HG03135 (cell line): ENCODE data around the gene COX19.

Experiments used
- ATAC-seq: cut with Tn5 transposase; IDR thresholded peaks from one replicate; pipeline ENCODE4 v1.9.1; 2021; ENCODE audit warnings: mild to moderate bottlenecking, moderate library complexity; ENCODE audit not compliant: unreplicated experiment

COX19 gene

GRCh38 chr7:992709-993607, 17.6 kb upstream of the COX19 start:
- ATAC-seq, result peak; percentile 77

DNA sequence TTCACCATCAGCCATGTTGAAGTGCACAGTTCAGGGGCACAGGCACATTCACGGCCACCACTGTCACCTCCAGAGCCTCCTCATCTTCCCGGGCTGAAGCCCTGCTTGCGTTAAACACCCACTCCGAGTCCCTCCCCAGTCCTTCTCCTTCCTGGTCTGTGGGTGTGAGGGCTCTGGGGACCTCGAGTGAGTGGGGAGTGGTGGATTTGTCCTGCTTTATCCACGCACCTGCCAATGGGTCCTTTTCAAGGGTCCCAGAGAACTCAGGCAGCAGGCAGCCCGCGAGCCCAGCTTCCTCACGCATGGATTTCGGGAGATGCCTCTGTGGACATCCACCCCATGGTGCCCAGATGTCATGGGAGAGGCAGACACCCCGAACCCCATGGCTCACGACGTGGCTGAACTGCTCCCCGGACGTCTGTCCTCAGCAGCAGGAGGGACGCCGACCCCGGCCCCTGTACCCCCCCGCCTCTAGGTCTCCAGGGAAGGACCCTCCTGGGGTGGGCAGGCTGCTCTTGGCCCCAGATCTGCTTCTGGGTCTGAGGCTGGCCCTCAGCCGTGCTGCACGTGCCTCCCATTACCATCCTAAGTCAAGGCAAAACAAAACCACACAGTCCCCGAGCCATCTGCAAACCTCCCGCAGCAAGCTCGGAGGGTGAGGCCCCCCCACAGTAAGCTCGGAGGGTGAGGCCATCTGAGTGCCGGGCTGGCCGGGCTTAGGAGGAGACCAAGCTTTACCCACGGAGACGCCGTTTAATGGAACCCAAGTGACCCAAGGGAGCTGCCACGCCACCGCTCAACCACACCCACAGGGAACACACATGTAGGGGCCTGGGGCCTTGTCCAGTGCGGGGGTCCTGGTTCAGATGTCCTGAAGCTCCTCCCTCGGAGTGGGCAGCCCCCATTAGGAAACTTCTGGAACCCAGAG, 16.6 kb upstream of the COX19 start:
- ATAC-seq, result no peak

DNA sequence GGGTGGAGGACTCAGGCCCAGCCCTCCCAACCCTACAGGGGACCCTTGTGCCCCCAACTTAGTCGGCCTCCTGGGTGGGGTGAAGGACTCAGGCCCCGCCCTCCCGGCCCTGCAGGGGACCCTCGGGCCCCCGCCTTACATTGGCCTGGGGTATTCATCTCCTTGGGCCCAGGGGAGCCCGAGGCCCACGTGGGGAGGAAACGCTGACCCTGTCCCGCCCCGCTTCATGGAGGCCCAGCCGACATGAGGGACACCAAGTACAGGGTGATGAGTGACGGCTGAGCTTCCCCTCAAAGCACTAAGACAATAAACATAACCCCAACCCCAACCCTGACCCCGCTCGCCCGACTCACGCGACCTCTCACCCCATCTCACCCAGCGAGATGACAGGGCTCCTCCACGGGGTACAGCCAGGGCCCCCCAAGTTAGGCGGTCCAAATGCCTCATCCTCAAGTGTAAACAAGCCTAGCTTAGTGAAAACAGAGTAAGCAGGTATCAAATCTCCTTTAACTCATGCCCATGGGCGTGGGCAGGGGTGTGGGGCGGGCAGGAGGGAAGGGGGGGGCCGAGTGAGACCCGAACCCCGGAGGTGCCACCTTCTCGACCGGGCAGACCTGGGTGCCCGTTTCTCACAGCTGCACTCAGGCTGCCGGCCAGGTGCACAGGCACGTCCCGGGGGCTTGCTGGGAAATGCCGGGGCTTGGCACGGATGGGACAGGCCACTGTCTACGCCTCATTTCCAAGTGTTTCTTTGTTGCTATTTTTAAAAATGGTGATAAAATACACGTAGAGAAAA, 15.8 kb upstream of the COX19 start:
- no peak for ATAC-seq

- no peak for ATAC-seq
Observed at GRCh38 chr7:990352-990932, 15.1 kb upstream of the COX19 start.

DNA sequence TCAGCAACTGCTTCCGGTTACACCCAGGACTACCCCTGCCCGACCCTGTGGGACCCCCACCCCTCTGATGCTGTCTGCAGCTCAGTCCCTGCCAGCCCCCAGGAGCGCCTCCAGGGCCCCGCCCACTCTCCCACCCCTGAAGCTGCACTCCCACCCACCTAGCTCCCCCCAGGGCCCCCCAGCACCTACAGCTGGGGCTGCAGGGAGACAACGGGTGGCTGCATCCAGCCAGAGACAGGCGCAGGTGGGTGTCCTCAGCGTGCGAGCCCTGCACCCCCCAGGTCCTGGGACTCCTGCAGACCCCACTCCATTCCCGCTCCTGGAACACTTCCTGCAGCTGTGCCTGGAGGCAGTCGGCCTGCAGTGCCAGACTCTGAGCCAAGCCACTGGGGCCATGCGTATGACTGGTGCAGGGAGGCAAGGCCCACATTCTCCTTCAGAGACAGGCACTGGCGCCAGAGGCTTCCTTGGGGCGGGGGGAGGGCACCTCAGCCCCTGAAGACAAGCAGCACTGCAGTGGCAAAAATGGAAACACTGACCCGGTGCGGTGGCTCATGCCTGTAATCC, 13.7 kb upstream of the COX19 start:
- no peak for ATAC-seq

DNA sequence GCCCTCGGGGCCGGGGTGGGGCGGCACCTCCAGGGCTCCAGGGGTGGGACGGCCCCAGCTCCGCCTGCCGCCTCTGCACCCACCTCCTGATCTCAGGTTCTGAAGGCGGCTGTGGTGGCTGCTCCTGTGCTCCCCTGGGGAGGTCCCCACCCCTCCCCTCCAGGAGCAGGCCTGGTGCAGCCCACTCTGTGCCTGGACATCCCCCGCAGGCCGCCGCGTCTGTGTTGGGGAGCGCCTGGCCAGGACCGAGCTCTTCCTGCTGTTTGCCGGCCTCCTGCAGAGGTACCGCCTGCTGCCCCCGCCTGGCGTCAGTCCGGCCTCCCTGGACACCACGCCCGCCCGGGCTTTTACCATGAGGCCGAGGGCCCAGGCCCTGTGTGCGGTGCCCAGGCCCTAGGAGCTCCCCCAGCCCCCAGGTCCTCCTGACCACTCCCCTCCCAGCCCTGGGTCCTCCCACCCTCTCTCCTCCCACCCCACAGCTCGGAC, 13.1 kb upstream of the COX19 start:
- no peak for ATAC-seq

- ATAC-seq, result no peak
Observed at GRCh38 chr7:987909-988308, 12.6 kb upstream of the COX19 start.

DNA sequence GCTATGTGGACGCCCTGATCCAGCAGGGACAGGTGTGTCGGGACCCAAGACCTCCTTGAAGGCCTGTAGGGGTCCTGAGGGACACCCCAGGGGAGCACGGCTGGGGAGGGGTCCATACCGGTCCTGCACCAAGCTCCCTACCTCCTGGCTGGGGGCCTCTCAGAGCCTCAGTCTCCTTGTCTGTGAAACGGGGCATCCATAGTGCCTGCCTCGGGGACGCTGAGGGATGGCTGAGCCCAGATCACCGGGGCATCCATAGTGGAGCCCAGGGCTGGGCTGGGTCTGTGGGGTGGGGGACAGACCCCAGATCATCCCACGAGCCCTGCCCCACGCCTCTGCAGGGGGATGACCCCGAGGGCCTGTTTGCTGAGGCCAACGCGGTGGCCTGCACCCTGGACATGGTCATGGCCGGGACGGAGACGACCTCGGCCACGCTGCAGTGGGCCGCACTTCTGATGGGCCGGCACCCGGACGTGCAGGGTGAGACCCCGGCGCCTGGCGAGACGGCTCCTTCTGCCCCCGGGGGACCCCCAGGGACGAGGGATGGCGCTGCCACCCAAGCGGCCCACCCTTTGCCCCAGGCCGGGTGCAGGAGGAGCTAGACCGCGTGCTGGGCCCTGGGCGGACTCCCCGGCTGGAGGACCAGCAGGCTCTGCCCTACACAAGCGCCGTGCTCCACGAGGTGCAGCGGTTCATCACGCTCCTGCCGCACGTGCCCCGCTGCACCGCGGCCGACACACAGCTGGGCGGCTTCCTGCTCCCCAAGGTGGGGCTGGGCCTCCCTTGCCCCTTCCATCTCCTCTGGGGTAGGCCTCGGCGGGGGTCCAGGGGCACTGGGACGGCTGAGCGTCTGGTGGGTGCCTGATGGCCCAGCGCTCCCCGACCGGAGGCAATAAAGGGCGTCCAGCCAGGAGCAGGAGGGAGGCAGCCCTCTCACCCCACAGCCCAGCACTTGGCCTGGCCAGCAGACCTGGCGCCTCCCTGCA, 11.7 kb upstream of the COX19 start:
- ATAC-seq, result no peak

GRCh38 chr7:985915-986741, 10.8 kb upstream of the COX19 start:
- ATAC-seq, result no peak

- ATAC-seq, result no peak
Observed at GRCh38 chr7:985127-985416, 9.7 kb upstream of the COX19 start.

GRCh38 chr7:984361-985126, 9.2 kb upstream of the COX19 start:
- ATAC-seq, result no peak

DNA sequence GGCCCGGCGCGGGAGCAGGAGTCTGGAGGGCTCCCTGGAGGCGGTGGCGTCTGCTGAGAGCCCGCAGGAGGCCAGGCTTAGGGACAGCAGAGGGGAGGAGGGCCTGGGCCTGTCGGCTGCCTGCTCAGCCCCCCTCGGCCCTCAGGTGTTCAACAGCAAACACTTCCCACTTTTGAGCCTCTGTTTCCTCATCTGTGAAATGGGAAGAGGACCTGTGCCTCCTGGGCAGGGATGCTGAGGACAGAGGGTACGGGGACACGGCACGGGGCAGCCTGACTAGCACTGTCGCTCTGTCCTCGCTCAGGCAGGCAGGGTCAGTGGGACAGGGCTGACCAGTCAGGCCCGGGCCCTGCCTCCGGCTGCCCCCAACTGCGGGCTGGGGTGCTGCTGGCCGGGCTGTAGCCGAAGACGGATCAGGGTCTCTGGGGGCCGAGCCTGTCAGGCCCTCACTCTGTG, 8.3 kb upstream of the COX19 start:
- no peak for ATAC-seq

DNA sequence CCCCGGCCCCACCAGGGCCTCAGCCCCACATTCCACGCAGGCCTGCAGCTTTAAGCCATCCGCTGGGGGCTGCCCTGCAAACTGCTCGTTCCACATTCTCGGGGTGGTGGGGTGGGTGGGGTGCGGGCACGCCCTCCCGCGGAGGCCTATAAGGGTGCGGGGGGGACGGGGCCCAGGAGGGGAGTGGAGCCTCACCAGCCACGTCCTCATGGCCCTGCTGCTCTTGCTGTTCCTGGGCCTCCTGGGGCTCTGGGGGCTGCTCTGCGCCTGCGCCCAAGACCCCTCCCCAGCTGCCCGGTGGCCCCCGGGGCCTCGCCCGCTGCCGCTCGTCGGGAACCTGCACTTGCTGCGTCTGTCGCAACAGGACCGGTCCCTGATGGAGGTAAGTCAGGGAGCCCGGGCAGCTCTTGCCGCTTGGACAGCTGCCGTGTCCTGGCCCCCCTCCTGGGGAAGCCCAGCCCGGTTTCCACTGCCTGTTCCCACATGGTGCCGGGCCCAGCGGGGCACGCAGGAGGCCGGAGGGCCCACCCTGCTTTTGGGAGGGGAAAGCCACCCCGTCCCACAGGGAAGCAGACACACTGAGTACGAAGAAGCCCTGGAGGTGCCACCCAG, 7.8 kb upstream of the COX19 start, which contains the start of gene CYP2W1:
CYP2W1 (plus strand) TSS at position 178 of the 612 bp plus-strand sequence; CDS start at position 209, 31 bp downstream.
- ATAC-seq, result no peak

- ATAC-seq, result no peak
Observed at GRCh38 chr7:982511-983003, 7.2 kb upstream of the COX19 start.

DNA sequence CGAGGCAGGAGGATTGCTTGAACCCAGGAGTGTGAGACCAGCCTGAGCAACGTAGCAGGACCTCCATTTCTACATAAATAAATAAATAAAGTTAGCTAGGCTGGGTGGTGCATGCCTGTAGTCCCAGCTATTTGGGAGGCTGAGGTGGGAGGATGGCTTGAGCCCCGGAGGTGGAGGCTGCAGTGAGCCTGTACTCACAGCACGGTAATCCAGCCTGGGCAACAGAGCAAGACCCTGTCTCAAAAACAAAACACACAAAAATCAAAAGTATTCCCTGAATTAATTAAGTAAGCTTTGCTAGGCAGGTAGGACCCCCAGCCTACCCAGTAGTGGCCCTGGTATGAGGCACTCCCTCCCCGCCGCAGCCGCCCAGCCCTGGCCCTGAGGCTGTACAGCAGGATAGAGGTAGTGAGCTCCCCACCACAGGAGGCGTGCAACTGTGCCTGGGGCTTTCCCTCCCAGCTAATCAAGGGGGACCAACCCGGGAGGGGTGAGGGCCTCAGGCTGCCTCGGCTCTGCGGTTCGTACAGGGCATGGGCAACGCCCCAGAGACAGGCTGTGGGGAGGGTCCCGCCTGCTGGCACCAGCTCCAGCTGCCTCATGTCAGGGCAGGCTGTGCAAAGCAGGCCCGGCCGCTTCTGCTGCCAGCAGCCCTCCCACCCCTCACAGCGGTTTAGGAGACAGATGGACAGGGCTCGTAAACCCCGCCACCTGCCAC, 6.6 kb upstream of the COX19 start:
- no peak for ATAC-seq
